HG03066 (cell line): ENCODE measurements around the gene ERF.

Experiments
- ATAC-seq: cut with Tn5 transposase; IDR thresholded peaks from one replicate; pipeline ENCODE4 v1.9.1; 2021; ENCODE audit warnings: low read depth; ENCODE audit not compliant: unreplicated experiment

Gene ERF

GRCh38 chr19:42244347-42245220, 10.3 kb downstream of the ERF start:
- peak; percentile 31 for ATAC-seq

GRCh38 chr19:42242512-42243409, 12.2 kb downstream of the ERF start, which contains the start of gene GSK3A:
TSS of gene GSK3A (minus strand) at chr19:42242602. CDS start at chr19:42242465, 137 bp downstream.
- peak; percentile 65 for ATAC-seq

- ATAC-seq: no peak
Measured at GRCh38 chr19:42242069-42242511, 12.8 kb downstream of the ERF start.

- ATAC-seq: no peak
Measured at GRCh38 chr19:42241279-42241678, 13.6 kb downstream of the ERF start.

- ATAC-seq: no peak
Measured at GRCh38 chr19:42239544-42240220, 15.2 kb downstream of the ERF start.

- no peak for ATAC-seq
Measured at GRCh38 chr19:42235181-42235580, 19.7 kb downstream of the ERF start.

- no peak for ATAC-seq
Measured at GRCh38 chr19:42234364-42234763, 20.6 kb downstream of the ERF start.

- no peak for ATAC-seq
Measured at GRCh38 chr19:42233678-42234292, 21.1 kb downstream of the ERF start.

GRCh38 chr19:42233106-42233505, 21.8 kb downstream of the ERF start:
- ATAC-seq: no peak

- ATAC-seq: no peak
Measured at GRCh38 chr19:42232435-42232834, 22.5 kb downstream of the ERF start.

- ATAC-seq: no peak
Measured at GRCh38 chr19:42230571-42230970, 24.4 kb downstream of the ERF start.

GRCh38 chr19:42229855-42230351, 25.0 kb downstream of the ERF start:
- ATAC-seq: no peak

GRCh38 chr19:42229301-42229854, 25.6 kb downstream of the ERF start:
- no peak for ATAC-seq

- no peak for ATAC-seq
Measured at GRCh38 chr19:42228641-42229040, 26.3 kb downstream of the ERF start.

- no peak for ATAC-seq
Measured at GRCh38 chr19:42226886-42227285, 28.0 kb downstream of the ERF start.

GRCh38 chr19:42225718-42226292, 29.1 kb downstream of the ERF start:
- no peak for ATAC-seq

- no peak for ATAC-seq
Measured at GRCh38 chr19:42224940-42225717, 29.8 kb downstream of the ERF start.

GRCh38 chr19:42220751-42221097, 34.2 kb downstream of the ERF start:
- ATAC-seq: no peak
